Fibroblast of skin of right quadriceps (primary cell): ENCODE measurements around the gene CAPN13.

Experiments used
- DNase-seq: peaks from one replicate; pipeline ENCODE4 v3.0.0-alpha.2; 2013

CAPN13 gene

GRCh38 chr2:30807249-30807648, at the start of gene CAPN13:
Gene CAPN13 (minus strand): TSS chr2:30807446. CDS start chr2:30787325, 20,121 bp downstream.
- no peak for DNase-seq

- no peak for DNase-seq
Measured at GRCh38 chr2:30847841-30848240, 40.6 kb upstream of the CAPN13 start.

- no peak for DNase-seq
Measured at GRCh38 chr2:30847329-30847728, 40.1 kb upstream of the CAPN13 start.

GRCh38 chr2:30828586-30828985, 21.3 kb upstream of the CAPN13 start:
- no peak for DNase-seq

- no peak for DNase-seq
Measured at GRCh38 chr2:30826916-30827315, 19.7 kb upstream of the CAPN13 start.

- DNase-seq: no peak
Measured at GRCh38 chr2:30826481-30826880, 19.2 kb upstream of the CAPN13 start.

- no peak for DNase-seq
Measured at GRCh38 chr2:30823452-30823851, 16.2 kb upstream of the CAPN13 start.

GRCh38 chr2:30821960-30822359, 14.7 kb upstream of the CAPN13 start:
- DNase-seq: no peak

GRCh38 chr2:30820381-30821055, 13.3 kb upstream of the CAPN13 start:
- no peak for DNase-seq

GRCh38 chr2:30809938-30810337, 2.7 kb upstream of the CAPN13 start:
- no peak for DNase-seq

- no peak for DNase-seq
Measured at GRCh38 chr2:30808695-30809094, 1.4 kb upstream of the CAPN13 start.

GRCh38 chr2:30803281-30803680, 4.0 kb downstream of the CAPN13 start:
- DNase-seq: no peak

GRCh38 chr2:30802611-30803010, 4.6 kb downstream of the CAPN13 start:
- DNase-seq: no peak

- DNase-seq: no peak
Measured at GRCh38 chr2:30801821-30802455, 5.3 kb downstream of the CAPN13 start.

- no peak for DNase-seq
Measured at GRCh38 chr2:30800159-30800558, 7.1 kb downstream of the CAPN13 start.

- no peak for DNase-seq
Measured at GRCh38 chr2:30799366-30799765, 7.9 kb downstream of the CAPN13 start.

- DNase-seq: no peak
Measured at GRCh38 chr2:30798536-30798991, 8.7 kb downstream of the CAPN13 start.

- no peak for DNase-seq
Measured at GRCh38 chr2:30797381-30798015, 9.7 kb downstream of the CAPN13 start.

GRCh38 chr2:30796699-30797098, 10.5 kb downstream of the CAPN13 start:
- DNase-seq: no peak

GRCh38 chr2:30792521-30792920, 14.7 kb downstream of the CAPN13 start:
- DNase-seq: no peak

GRCh38 chr2:30790879-30791278, 16.4 kb downstream of the CAPN13 start:
- no peak for DNase-seq

- DNase-seq: no peak
Measured at GRCh38 chr2:30789670-30790210, 17.5 kb downstream of the CAPN13 start.

GRCh38 chr2:30786923-30787685, 20.1 kb downstream of the CAPN13 start:
- no peak for DNase-seq
